Chondrocyte (in vitro differentiated cells): Measurements from ENCODE around the gene STT3B. TPM values are rescaled to one million over a fixed set of nuclear protein-coding genes. Genes with fewer than 3 reads are reported as not detected.

Experiments used
- DNase-seq: peaks from one replicate; pipeline ENCODE4 v3.0.0; 2021; ENCODE audit warnings: mixed read lengths, low spot score
- H3K27ac Mint-ChIP-seq: one replicate; pipeline ENCODE4 v1.8.0; 2021; ENCODE audit warnings: mild to moderate bottlenecking, moderate library complexity, mixed read lengths; ENCODE audit not compliant: unreplicated experiment
- H3K27me3 Mint-ChIP-seq: 2 replicates; pipeline ENCODE4 v1.8.0; 2021; ENCODE audit warnings: low read depth, mixed read lengths
- H3K36me3 Mint-ChIP-seq: 2 replicates; pipeline ENCODE4 v1.8.0; 2021; ENCODE audit warnings: low read depth, mixed read lengths
- H3K4me1 Mint-ChIP-seq: 2 replicates; pipeline ENCODE4 v1.8.0; 2021; ENCODE audit warnings: low read depth, mild to moderate bottlenecking, mixed read lengths
- H3K4me3 Mint-ChIP-seq: one replicate; pipeline ENCODE4 v1.8.0; 2021; ENCODE audit warnings: mild to moderate bottlenecking, moderate library complexity, mixed read lengths; ENCODE audit not compliant: unreplicated experiment
- H3K9me3 Mint-ChIP-seq: 2 replicates; pipeline ENCODE4 v1.8.0; 2021; ENCODE audit warnings: low read depth, mixed read lengths
- total RNA-seq: library from RNA; stranded (reverse); gene quantifications from 3 replicates; pipeline ENCODE4 v1.2.1, GENCODE V29; 2021
- TF ChIP-seq, protein P1 (sequence below): fragments of 200-600 bp; sonication (generic); IDR thresholded peaks from 2 replicates; pipeline ENCODE4 v1.5.0; 2021; ENCODE audit warnings: antibody characterized with exemption, mild to moderate bottlenecking, moderate library complexity

The STT3B gene
- total RNA-seq, 1 donor from 2014 or later, result 118 TPM

DNA sequence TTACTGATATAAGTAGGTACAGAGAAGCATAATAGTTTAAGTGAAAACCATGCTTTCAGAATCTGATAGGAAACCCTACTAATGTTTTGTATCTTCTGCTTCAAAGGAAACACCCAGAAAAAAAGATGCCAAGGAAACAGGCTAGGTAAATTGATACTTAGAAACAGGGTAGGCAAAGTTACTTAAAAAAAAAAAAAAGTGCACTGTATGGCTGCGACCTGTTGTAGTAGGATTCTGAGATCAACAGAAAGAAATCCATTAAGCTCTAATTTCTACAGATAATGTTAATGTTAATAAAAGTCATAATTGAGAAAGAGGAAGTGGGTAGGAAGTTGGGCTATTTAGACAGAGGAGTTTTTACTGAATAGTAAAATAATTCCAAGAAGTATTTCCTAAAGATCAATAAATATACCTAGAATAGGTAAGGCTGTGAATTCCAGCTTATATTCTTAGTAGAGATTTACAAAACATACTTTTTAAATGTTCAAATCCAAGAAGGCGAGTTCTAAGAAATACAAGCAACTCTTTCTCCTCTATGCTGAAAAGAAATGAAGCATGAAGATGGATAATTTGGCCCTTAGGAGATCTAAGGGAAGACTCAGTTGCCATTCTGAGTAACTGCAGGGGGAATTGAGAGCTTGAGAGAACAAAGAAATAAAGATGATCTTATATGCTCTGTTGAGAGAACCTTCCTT, 24.1 kb upstream of the STT3B start:
- H3K9me3 Mint-ChIP-seq, result no peaks in the 10 kb centered on the region
- TF ChIP-seq, protein P1, sequence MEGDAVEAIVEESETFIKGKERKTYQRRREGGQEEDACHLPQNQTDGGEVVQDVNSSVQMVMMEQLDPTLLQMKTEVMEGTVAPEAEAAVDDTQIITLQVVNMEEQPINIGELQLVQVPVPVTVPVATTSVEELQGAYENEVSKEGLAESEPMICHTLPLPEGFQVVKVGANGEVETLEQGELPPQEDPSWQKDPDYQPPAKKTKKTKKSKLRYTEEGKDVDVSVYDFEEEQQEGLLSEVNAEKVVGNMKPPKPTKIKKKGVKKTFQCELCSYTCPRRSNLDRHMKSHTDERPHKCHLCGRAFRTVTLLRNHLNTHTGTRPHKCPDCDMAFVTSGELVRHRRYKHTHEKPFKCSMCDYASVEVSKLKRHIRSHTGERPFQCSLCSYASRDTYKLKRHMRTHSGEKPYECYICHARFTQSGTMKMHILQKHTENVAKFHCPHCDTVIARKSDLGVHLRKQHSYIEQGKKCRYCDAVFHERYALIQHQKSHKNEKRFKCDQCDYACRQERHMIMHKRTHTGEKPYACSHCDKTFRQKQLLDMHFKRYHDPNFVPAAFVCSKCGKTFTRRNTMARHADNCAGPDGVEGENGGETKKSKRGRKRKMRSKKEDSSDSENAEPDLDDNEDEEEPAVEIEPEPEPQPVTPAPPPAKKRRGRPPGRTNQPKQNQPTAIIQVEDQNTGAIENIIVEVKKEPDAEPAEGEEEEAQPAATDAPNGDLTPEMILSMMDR, result no peak
- H3K27ac Mint-ChIP-seq, result no peak overlapping the region
- peaks cover 16% of the 10 kb centered on the region for H3K27me3 Mint-ChIP-seq
- no peaks in the 10 kb centered on the region for H3K36me3 Mint-ChIP-seq
- no peaks in the 10 kb centered on the region for H3K4me1 Mint-ChIP-seq
- no peak for DNase-seq
- H3K4me3 Mint-ChIP-seq, result no peak overlapping the region

DNA sequence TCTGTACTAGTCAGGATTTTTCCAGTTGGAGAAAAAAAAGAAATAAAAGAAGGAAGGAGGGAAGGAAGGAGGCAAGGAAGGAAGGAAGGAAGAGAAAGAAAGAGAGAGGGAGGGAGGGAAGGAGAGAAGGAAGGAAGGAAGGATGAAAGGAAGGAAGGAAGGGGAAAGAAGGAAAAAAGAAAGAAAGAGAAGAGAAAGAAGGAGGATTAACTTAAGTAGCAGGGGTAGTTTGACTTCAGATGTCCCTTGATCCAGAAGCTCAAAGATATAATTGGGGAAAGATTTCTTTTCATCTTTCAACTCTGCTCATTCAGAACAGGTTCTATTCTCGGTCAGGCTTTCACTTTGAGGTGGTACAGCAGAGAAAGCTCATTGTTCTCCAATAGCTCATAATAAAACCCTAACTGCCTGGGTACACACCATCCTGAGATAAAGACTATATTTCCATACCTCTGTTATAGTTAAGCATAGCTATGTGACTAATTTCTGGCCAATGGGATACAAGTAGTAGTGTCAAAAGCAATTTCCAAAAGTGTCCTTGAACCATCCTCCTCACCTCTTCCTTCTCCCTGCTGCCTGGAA, 23.5 kb upstream of the STT3B start:
- peaks cover 16% of the 10 kb centered on the region for H3K27me3 Mint-ChIP-seq
- no peak overlapping the region for H3K27ac Mint-ChIP-seq
- no peaks in the 10 kb centered on the region for H3K36me3 Mint-ChIP-seq
- no peaks in the 10 kb centered on the region for H3K4me1 Mint-ChIP-seq
- no peak for DNase-seq
- H3K9me3 Mint-ChIP-seq, result no peaks in the 10 kb centered on the region
- H3K4me3 Mint-ChIP-seq, result no peak overlapping the region
- TF ChIP-seq, protein P1, result no peak

DNA sequence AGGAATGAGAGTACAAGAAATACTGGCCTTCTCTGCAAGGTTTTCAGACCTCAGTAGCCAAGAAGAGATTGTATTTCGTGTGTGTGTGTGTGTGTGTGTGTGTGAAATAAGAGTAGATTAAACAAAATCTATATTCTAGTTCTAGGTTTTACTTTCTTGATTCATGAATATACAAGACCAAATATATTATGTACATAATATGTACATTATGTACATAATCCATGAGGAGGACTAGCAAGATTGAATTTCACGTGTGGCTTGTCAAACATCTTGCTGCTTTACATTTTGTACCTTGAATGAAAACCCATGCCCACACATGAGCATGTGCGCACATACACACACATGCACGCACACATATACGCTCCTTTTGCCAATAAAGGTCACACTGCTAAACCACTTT, 18.2 kb upstream of the STT3B start:
- Mint-ChIP-seq H3K4me1 (no peaks in the 10 kb centered on the region), H3K36me3 (no peaks in the 10 kb centered on the region), H3K4me3 (no peak overlapping the region), H3K9me3 (no peaks in the 10 kb centered on the region), H3K27ac (no peak overlapping the region), H3K27me3 (peaks cover 4% of the 10 kb centered on the region)
- TF ChIP-seq, protein P1, result no peak
- no peak for DNase-seq

DNA sequence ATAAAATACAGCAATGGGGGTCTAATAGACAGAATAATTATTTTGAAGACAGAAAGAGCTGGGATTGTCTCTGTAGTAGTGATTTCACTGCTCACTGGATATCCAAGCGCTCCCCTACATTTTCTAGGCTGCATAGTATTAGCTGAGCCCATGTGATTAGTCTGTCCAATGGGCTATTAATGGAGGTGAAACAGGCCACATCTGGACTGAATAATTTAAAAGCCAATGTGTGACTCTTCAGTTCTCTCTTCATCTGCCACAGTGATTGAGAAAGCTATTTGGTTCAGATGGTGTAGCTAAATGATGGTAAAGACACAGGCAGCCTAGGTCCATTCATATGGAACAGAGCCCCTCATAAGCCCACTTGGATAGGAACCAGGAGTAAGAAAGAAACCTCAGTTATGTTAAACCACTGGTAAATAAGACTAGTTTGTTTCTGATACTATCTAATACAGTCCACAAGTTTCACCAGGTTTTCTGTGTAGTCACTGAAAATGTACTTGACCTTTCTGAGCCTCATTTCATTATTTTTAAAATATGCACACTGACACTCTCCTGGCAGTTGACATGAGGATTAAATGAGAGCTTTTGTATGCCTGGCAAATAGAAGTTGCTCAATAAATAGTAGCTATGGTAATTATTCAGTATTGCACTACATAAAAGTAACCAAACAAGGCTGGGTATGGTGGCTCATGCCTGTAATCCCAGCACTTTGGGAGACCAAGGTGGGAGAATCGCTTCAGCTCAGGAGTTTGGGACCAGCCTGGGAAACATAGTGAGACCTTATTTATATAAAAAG, 17.0 kb upstream of the STT3B start:
- DNase-seq, result no peak
- H3K4me1 Mint-ChIP-seq, result no peaks in the 10 kb centered on the region
- peaks cover 3% of the 10 kb centered on the region for H3K27me3 Mint-ChIP-seq
- H3K9me3 Mint-ChIP-seq, result no peaks in the 10 kb centered on the region
- no peaks in the 10 kb centered on the region for H3K36me3 Mint-ChIP-seq
- TF ChIP-seq, protein P1, result no peak
- H3K27ac Mint-ChIP-seq, result no peak overlapping the region
- H3K4me3 Mint-ChIP-seq, result no peak overlapping the region

DNA sequence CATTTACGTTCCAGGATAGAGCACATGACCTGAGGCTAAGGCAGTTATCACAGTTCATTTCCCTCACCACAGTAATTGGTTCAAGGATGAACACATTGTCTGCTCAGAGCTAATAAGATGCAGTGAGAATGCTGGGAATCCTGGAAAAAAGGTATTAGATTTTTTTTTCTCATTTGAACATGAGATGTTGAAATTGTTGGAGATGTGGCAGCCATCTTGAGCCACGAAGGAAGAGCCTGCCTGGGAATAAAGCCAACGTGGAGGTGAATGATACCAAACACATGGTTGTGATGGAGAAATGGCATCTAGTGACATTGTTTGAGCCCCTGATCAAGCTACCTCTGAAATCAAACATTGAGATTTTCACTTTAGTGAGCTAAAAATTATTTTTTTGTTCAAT, 16.0 kb upstream of the STT3B start:
- DNase-seq, result no peak
- H3K27me3 Mint-ChIP-seq, result peaks cover 2% of the 10 kb centered on the region
- no peaks in the 10 kb centered on the region for H3K36me3 Mint-ChIP-seq
- H3K4me1 Mint-ChIP-seq, result no peaks in the 10 kb centered on the region
- no peak overlapping the region for H3K27ac Mint-ChIP-seq
- TF ChIP-seq, protein P1, result no peak
- H3K9me3 Mint-ChIP-seq, result no peaks in the 10 kb centered on the region
- H3K4me3 Mint-ChIP-seq, result no peak overlapping the region
